ENCODE data around the gene MAGED2.

DNA sequence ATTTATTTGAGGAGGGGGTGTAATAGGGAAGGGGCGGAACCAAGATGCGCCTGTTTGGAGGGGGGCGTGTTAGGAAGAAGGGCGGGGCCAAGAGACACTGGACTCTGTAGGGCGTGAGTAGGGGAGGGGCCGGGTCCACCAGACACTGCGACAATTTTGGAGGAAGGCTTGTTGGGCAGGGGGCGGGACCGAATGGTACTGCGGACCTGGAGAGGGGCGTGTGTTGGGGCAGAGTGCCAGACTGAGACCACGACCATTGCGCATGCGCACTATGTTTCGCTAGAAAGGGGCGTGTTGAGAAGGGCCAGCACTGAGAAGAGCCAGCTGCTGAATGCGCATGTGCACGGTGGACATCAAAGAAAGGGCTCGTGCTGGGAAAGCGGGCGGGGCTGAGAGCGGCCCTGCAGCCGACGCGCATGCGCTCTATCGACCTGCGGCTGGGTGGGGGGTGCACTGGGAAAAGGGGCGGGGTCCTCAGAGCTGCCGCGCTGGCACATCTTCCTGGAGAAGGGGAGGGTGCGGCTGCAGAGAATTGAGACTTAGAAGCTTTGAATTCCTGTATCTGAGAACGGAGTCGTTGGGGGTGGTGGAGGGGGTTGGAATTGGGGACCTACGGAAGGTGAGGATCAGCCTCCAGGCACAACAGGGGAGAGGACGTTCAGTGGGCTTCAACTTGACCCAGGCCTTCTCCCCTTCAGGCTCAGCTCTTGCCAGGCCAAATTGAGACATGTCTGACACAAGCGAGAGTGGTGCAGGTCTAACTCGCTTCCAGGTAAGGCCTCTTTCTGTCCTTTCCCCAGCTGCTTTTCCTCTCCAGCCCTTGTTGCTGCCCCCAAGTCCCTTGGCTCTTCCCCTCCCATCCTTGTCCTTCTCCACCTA lies 1.3 kb downstream of the MAGED2 start:
- no peak for TF ChIP-seq POLR2A (IDR thresholded peaks at IDR 0.05)
- TF ChIP-seq CTCF (IDR thresholded peaks at IDR 0.05): no peak
